GM12878 (cell line): ENCODE measurements around the gene STXBP4. TPM values are rescaled to one million over a fixed set of nuclear protein-coding genes. Genes with fewer than 3 reads are reported as not detected.

Experiments used
- ATAC-seq: fragments of 200-7000 bp; cut with Tn5 transposase; 3 replicates; pipeline ENCODE4 v1.9.1; 2020; ENCODE audit warnings: mild to moderate bottlenecking, moderate library complexity
- BruUV-seq: library from RNA; stranded (reverse); fragments of 400-500 nt; replicated peaks from 2 replicates; lab custom pipeline; 2021; lab: Mats Ljungman, UMichigan
- CTCF ChIA-PET: fragments of 300-600 bp; sonication (Branson Sonifier 250); formaldehyde crosslinking; extraction: SDS; loops from one replicate; lab custom pipeline; 2021; ENCODE audit warnings: inconsistent platforms; lab: Yijun Ruan, JAX
- POLR2A ChIA-PET: fragments of 350-600 bp; formaldehyde crosslinking; extraction: SDS; loops from one replicate; lab custom pipeline; 2021; ENCODE audit warnings: inconsistent platforms; lab: Charles Lee
- RAD21 ChIA-PET: fragments of 300-600 bp; sonication (Branson Sonifier 250); formaldehyde crosslinking; loops from one replicate; lab custom pipeline; 2023; ENCODE audit warnings: antibody characterized with exemption; ENCODE audit not compliant: unreplicated experiment; lab: Charles Lee
- SMC1A ChIA-PET: fragments of 300-600 bp; sonication (Branson Sonifier 250); formaldehyde crosslinking; loops from one replicate; lab custom pipeline; 2023; ENCODE audit not compliant: unreplicated experiment, uncharacterized antibody; lab: Charles Lee
- DNase-seq: peaks from one replicate; pipeline ENCODE4 v3.0.0-alpha.2; 2011; ENCODE audit warnings: low read depth, low spot score
- FAIRE-seq: peaks from 3 replicates; lab custom pipeline; 2011; peaks lifted over from hg19 to GRCh38; lab: Jason Lieb, UNC
- H2AFZ ChIP-seq: 2 replicates; pipeline ENCODE4 v1.6.0; 2011; ENCODE audit warnings: low read depth, low read length, control low read depth; ENCODE audit not compliant: control insufficient read depth
- H3K27ac ChIP-seq: 2 replicates; pipeline ENCODE4 v1.5.1; 2011; ENCODE audit warnings: control low read depth; ENCODE audit not compliant: control insufficient read depth, insufficient read depth
- H3K27me3 ChIP-seq, 2 experiments: replicated peaks in 1 of 2; 2 replicates each; pipeline versions ENCODE4 v1.6.0 to v1.6.1; 2011; ENCODE audit warnings: low read length in 1 of 2; ENCODE audit not compliant: control insufficient read depth in 2 of 2, insufficient read depth in 2 of 2
- H3K36me3 ChIP-seq, 2 experiments: 2 replicates each; pipeline ENCODE4 v1.5.1; 2011; ENCODE audit warnings: low read length in 1 of 2; ENCODE audit not compliant: control insufficient read depth in 2 of 2, insufficient read depth in 2 of 2
- H3K4me1 ChIP-seq: 2 replicates; pipeline ENCODE4 v1.6.1; 2011; ENCODE audit warnings: mild to moderate bottlenecking, low read length, moderate library complexity, mixed read lengths; ENCODE audit not compliant: control insufficient read depth, insufficient read depth
- H3K4me2 ChIP-seq: 2 replicates; pipeline ENCODE4 v1.6.0; 2011; ENCODE audit warnings: control low read depth; ENCODE audit not compliant: control insufficient read depth, insufficient read depth
- H3K4me3 ChIP-seq: fragments of 200-600 bp; sonication (generic); 2 replicates; pipeline ENCODE4 v1.5.1; 2016
- H3K79me2 ChIP-seq: 2 replicates; pipeline ENCODE4 v1.6.0; 2011; ENCODE audit warnings: low read length; ENCODE audit not compliant: control insufficient read depth, insufficient read depth
- H3K9ac ChIP-seq: 2 replicates; pipeline ENCODE4 v1.8.0; 2011; ENCODE audit warnings: low read length, control low read depth, mixed read lengths; ENCODE audit not compliant: control insufficient read depth, insufficient read depth
- H3K9me3 ChIP-seq: replicated peaks from 3 replicates; pipeline ENCODE4 v1.5.1; 2011; ENCODE audit warnings: mild to moderate bottlenecking, low read length; ENCODE audit not compliant: control insufficient read depth, insufficient read depth
- H4K20me1 ChIP-seq: 2 replicates; pipeline ENCODE4 v1.6.0; 2011; ENCODE audit not compliant: control insufficient read depth, insufficient read depth
- GABPA ChIP-seq: IDR thresholded peaks from 2 replicates; pipeline ENCODE4 v1.6.1; 2014; ENCODE audit warnings: antibody characterized with exemption, low read depth, mild to moderate bottlenecking, inconsistent platforms
- NFXL1 ChIP-seq: fragments of 450-650 bp; IDR thresholded peaks from 2 replicates; pipeline ENCODE4 v1.6.1; 2017; ENCODE audit warnings: antibody characterized with exemption, mild to moderate bottlenecking, borderline replicate concordance
- PML ChIP-seq: IDR thresholded peaks from 2 replicates; pipeline ENCODE4 v1.6.1; 2012; ENCODE audit warnings: low read length, inconsistent platforms
- SMAD1 ChIP-seq: fragments of 450-650 bp; IDR thresholded peaks from 2 replicates; pipeline ENCODE4 v1.6.1; 2018; ENCODE audit warnings: mild to moderate bottlenecking, low read depth; ENCODE audit not compliant: partially characterized antibody
- SPI1 ChIP-seq: IDR thresholded peaks from 2 replicates; pipeline ENCODE4 v1.6.1; 2011; ENCODE audit warnings: low read depth, mild to moderate bottlenecking, low read length, moderate library complexity, borderline replicate concordance; ENCODE audit not compliant: insufficient read depth
- WRNIP1 ChIP-seq: IDR thresholded peaks from 2 replicates; pipeline ENCODE4 v1.6.1; 2011; ENCODE audit warnings: low read depth, low read length, improper control_type of control experiment, borderline replicate concordance
- ZBTB33 ChIP-seq: fragments of 450-650 bp; IDR thresholded peaks from 2 replicates; pipeline ENCODE4 v1.6.1; 2017; ENCODE audit warnings: mild to moderate bottlenecking
- ZBTB4 ChIP-seq: fragments of 450-650 bp; formaldehyde crosslinking; IDR thresholded peaks from 2 replicates; pipeline ENCODE4 v1.4.0; 2022; ENCODE audit warnings: mild to moderate bottlenecking, moderate library complexity
- WGBS: methylation state at CpG from one replicate; pipeline ENCODE4 v1.1.6; 2016; ENCODE audit warnings: low lambda C conversion rate; ENCODE audit not compliant: insufficient replicate concordance, insufficient coverage; ENCODE audit errors: missing lambda C conversion rate; 5-methylcytosine and 5-hydroxymethylcytosine counted together
- in situ Hi-C: fragments of 300-500 bp; cut with MboI; formaldehyde crosslinking; loops from 9 replicates; pipeline ENCODE4 v1.14.3; 2018; ENCODE audit warnings: mixed read lengths
- intact Hi-C: fragments of 100-400 bp; cut with micrococcal nuclease; formaldehyde crosslinking; loops from one replicate; pipeline ENCODE4 v1.14.2; 2022; ENCODE audit not compliant: unreplicated experiment
- polyA plus RNA-seq, 11 experiments: library from polyadenylated mRNA; depleted of rRNA in 4 of 11; unstranded in 6 of 11; stranded (reverse) in 5 of 11; fragments of >200 nt; fragmentation: Nextera tagmentation in 4 of 11; fragmentation: Illumina TruSeq in 1 of 11; extraction: Ambion mirVana in 4 of 11; extraction: Trizol in 1 of 11; gene quantifications; 1 replicate in 1 of 11; 2 replicates in 10 of 11; pipeline versions ENCODE4 v1.2.1 to v1.2.3, GENCODE V29; 2011 to 2016; ENCODE audit warnings: inconsistent platforms in 2 of 11, missing spikeins in 2 of 11, low read depth in 1 of 11
- total RNA-seq, 4 experiments: library from RNA; depleted of rRNA in 3 of 4; stranded (reverse); fragments of >200 nt in 3 of 4; fragmentation: Illumina TruSeq in 1 of 4; extraction: Trizol in 1 of 4; gene quantifications; 2 replicates each; pipeline versions ENCODE4 v1.2.1 to v1.2.3, GENCODE V29; 2013 to 2021
- TF ChIP-seq, protein P1 (sequence below): fragments of 450-650 bp; IDR thresholded peaks from 2 replicates; pipeline ENCODE4 v1.6.1; 2018; ENCODE audit warnings: mild to moderate bottlenecking, low read depth, moderate library complexity; ENCODE audit not compliant: partially characterized antibody

The STXBP4 gene
- total and polyA plus RNA-seq, 10 of the 15 experiments (the other 5 are each of a cell fraction or from before 2014, with no cell fraction given), result 4.3 to 11.0 (median 6.7) TPM

DNA sequence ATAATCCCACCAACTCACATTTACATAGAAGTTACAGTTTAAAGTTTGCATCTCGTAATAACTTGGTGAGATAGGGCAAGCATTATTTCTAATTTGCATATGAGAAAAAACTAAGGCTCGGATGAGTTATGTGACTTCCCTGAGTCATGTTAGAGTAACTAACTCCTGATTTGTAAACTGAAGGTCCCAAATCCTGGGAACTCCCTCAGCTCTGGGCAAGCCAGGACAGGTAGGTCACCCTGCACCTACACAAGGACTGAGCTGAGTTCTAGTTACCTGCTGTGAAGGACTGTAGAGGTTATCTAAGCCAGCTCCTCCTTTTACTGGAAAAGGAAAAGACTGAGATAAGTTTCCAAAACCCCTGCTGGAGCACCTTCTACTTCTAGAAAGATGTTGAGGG lies 204.0 kb downstream of the STXBP4 start:
- 0 out of 3 replicates have a peak, but pooled peaks have one; percentile 16 for ATAC-seq
- no peak for FAIRE-seq
- BruUV-seq, result no TSS peak
- Histone ChIP-seq H4K20me1 (no peaks in the 10 kb centered on the region), H3K4me1 (peaks cover 20% of the 10 kb centered on the region), H3K27ac (peak overlapping the region; percentile 43), H3K79me2 (no peaks in the 10 kb centered on the region), H3K36me3 (no peaks in the 10 kb centered on the region), H3K9me3 (no peaks in the 10 kb centered on the region; the same call in 2 of the 3 replicates), H3K9ac (no peak overlapping the region), H2AFZ (peak overlapping the region; percentile 45), H3K4me2 (0 out of 2 replicates have a peak overlapping the region, but pooled peaks have one; percentile 11), H3K27me3 (no peaks in the 10 kb centered on the region), H3K4me3 (no peak overlapping the region)
- ChIA-PET RAD21 (no interaction called here), POLR2A (interaction anchor here (1.3 kb wide), 1 partner anchor 12 kb away, joined by 3 read pairs; no protein-coding TSS in a partner anchor), SMC1A (no interaction called here), CTCF (no interaction called here)
- WGBS, result 0% methylated on average over 2 of the region's 2 CpGs
- in situ Hi-C loops (no loop called here), intact Hi-C loops (no loop called here)
- DNase-seq, result no peak
- TF ChIP-seq ZBTB33, result no peak
- TF ChIP-seq SPI1, result no peak

- ChIA-PET RAD21 (no interaction called here), POLR2A (no interaction called here), CTCF (no interaction called here), SMC1A (no interaction called here)
- intact Hi-C loops (no loop called here), in situ Hi-C loops (no loop called here)
- WGBS, result 100% methylated on average over 1 of the region's 1 CpG
- peaks cover 11% of the 10 kb centered on the region; the same call in 1 of the 2 replicates for H3K4me1 ChIP-seq
- BruUV-seq, result no TSS peak
- no peak overlapping the region for H3K4me2 ChIP-seq
- H4K20me1 ChIP-seq, result no peaks in the 10 kb centered on the region
- FAIRE-seq (no peak), ATAC-seq (no peak), DNase-seq (no peak)
- H3K9me3 ChIP-seq, result no peaks in the 10 kb centered on the region; the same call in 2 of the 3 replicates
- H2AFZ ChIP-seq, result no peak overlapping the region
- H3K27ac ChIP-seq, result no peak overlapping the region
- H3K9ac ChIP-seq, result no peak overlapping the region
- no peaks in the 10 kb centered on the region for H3K36me3 ChIP-seq
- H3K27me3 ChIP-seq, result no peaks in the 10 kb centered on the region
- H3K79me2 ChIP-seq, result no peaks in the 10 kb centered on the region
- no peak overlapping the region for H3K4me3 ChIP-seq
- TF ChIP-seq ZBTB4 (CRISPR knock-in tag) (no peak), NFXL1 (no peak), WRNIP1 (no peak), SPI1 (no peak), GABPA (no peak), PML (no peak), SMAD1 (no peak)
- TF ChIP-seq, protein P1, sequence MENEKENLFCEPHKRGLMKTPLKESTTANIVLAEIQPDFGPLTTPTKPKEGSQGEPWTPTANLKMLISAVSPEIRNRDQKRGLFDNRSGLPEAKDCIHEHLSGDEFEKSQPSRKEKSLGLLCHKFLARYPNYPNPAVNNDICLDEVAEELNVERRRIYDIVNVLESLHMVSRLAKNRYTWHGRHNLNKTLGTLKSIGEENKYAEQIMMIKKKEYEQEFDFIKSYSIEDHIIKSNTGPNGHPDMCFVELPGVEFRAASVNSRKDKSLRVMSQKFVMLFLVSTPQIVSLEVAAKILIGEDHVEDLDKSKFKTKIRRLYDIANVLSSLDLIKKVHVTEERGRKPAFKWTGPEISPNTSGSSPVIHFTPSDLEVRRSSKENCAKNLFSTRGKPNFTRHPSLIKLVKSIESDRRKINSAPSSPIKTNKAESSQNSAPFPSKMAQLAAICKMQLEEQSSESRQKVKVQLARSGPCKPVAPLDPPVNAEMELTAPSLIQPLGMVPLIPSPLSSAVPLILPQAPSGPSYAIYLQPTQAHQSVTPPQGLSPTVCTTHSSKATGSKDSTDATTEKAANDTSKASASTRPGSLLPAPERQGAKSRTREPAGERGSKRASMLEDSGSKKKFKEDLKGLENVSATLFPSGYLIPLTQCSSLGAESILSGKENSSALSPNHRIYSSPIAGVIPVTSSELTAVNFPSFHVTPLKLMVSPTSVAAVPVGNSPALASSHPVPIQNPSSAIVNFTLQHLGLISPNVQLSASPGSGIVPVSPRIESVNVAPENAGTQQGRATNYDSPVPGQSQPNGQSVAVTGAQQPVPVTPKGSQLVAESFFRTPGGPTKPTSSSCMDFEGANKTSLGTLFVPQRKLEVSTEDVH, result no peak
These were observed 205.6 kb downstream of the STXBP4 start for GRCh38 chr17:55174133-55174532.
